SK-N-SH (cell line): ENCODE data around the gene MSMP.

Source experiments
- CTCF ChIP-seq: fragments of 200-600 bp; sonication (generic); IDR thresholded peaks from 2 replicates; pipeline ENCODE4 v1.6.1; 2017; ENCODE audit warnings: antibody characterized with exemption, mild to moderate bottlenecking, moderate library complexity
- EZH2phosphoT487 ChIP-seq: fragments of 200-600 bp; sonication (generic); IDR thresholded peaks from 2 replicates; pipeline ENCODE4 v1.6.1; 2017; ENCODE audit warnings: low read depth, mixed run types, mild to moderate bottlenecking, antibody characterized with exemption, moderate library complexity, borderline replicate concordance
- GATA2 ChIP-seq: sonication (generic); formaldehyde crosslinking; IDR thresholded peaks from 2 replicates; pipeline ENCODE4 v1.5.0; 2020; ENCODE audit warnings: mild to moderate bottlenecking, missing genetic modification reagents
- MAX ChIP-seq: IDR thresholded peaks from 2 replicates; pipeline ENCODE4 v1.4.0; 2012; ENCODE audit warnings: low read depth
- PBX3 ChIP-seq: IDR thresholded peaks from 2 replicates; pipeline ENCODE4; 2012
- POLR2AphosphoS5 ChIP-seq: IDR thresholded peaks from 2 replicates; pipeline ENCODE4 v1.6.1; 2012; ENCODE audit warnings: low read depth, low read length
- REST ChIP-seq: IDR thresholded peaks from 2 replicates; pipeline ENCODE4 v1.6.1; 2012; ENCODE audit warnings: mild to moderate bottlenecking, low read depth, low read length, moderate library complexity
- RXRA ChIP-seq: IDR thresholded peaks from 2 replicates; pipeline ENCODE4 v1.4.0; 2012; ENCODE audit warnings: low read depth, mild to moderate bottlenecking, borderline replicate concordance
- TAF1 ChIP-seq: IDR thresholded peaks from 2 replicates; pipeline ENCODE4 v1.6.1; 2012; ENCODE audit warnings: low read depth, mild to moderate bottlenecking, low read length, moderate library complexity, borderline replicate concordance

- no peak for TF ChIP-seq GATA2
- no peak for TF ChIP-seq CTCF
- no peak for TF ChIP-seq RXRA
- TF ChIP-seq MAX = no peak
- no peak for TF ChIP-seq TAF1
- TF ChIP-seq EZH2phosphoT487 = no peak
- no peak for TF ChIP-seq PBX3
- TF ChIP-seq POLR2AphosphoS5 = no peak
- TF ChIP-seq REST = no peak
Observed at GRCh38 chr9:35769763-35770162, 15.7 kb upstream of the MSMP start.
